NCI-H524 (cell line): Measurements from ENCODE around the gene TBC1D25.
"Not testable (repeated sequence)": the region's sequence is repeated elsewhere in the genome, so short reads cannot be mapped to it uniquely, and the experiment has no call there.

Experiments
- DNase-seq, 2 experiments: peaks; one replicate each; lab custom pipeline; 2025; lab: John Stamatoyannopoulos, UW

Gene TBC1D25

GRCh38 chrX:48515842-48516241 lies 23.7 kb upstream of the TBC1D25 start:
- DNase-seq = no peak

- no peak for DNase-seq
Observed at GRCh38 chrX:48516285-48516684, 23.2 kb upstream of the TBC1D25 start.

- no peak for DNase-seq
Observed at GRCh38 chrX:48516987-48517386, 22.5 kb upstream of the TBC1D25 start.

GRCh38 chrX:48519481-48519880 lies 20.0 kb upstream of the TBC1D25 start:
- DNase-seq = not testable (repeated sequence)

GRCh38 chrX:48520455-48520854 lies 19.1 kb upstream of the TBC1D25 start:
- DNase-seq = no peak

- peak; percentile 55 to 64 for DNase-seq
Observed at GRCh38 chrX:48520976-48521352, 18.6 kb upstream of the TBC1D25 start.

- DNase-seq = peak; percentile 98
Observed at GRCh38 chrX:48521353-48522243, 17.9 kb upstream of the TBC1D25 start, which contains the start of gene EBP. Gene EBP (plus strand): TSS chrX:48521808. CDS start chrX:48523772, 1,964 bp downstream.

GRCh38 chrX:48522291-48522690 lies 17.2 kb upstream of the TBC1D25 start:
- no peak for DNase-seq

GRCh38 chrX:48523682-48524081 lies 15.8 kb upstream of the TBC1D25 start:
- no peak for DNase-seq

- not testable (repeated sequence) for DNase-seq
Observed at GRCh38 chrX:48525853-48526252, 13.7 kb upstream of the TBC1D25 start.

- no peak for DNase-seq
Observed at GRCh38 chrX:48530736-48531135, 8.8 kb upstream of the TBC1D25 start.

- no peak for DNase-seq
Observed at GRCh38 chrX:48531358-48531959, 8.1 kb upstream of the TBC1D25 start.

- no peak for DNase-seq
Observed at GRCh38 chrX:48532161-48532560, 7.4 kb upstream of the TBC1D25 start.

GRCh38 chrX:48533165-48533564 lies 6.3 kb upstream of the TBC1D25 start:
- DNase-seq = no peak

GRCh38 chrX:48538641-48539344 lies 721 bp upstream of the TBC1D25 start:
- no peak for DNase-seq

GRCh38 chrX:48540028-48540375 lies 488 bp downstream of the TBC1D25 start:
- DNase-seq = peak; percentile 21 to 66

- DNase-seq = no peak
Observed at GRCh38 chrX:48540480-48540879, 966 bp downstream of the TBC1D25 start.

- no peak for DNase-seq
Observed at GRCh38 chrX:48541140-48541814, 1.8 kb downstream of the TBC1D25 start.

- DNase-seq = no peak
Observed at GRCh38 chrX:48548871-48549270, 9.4 kb downstream of the TBC1D25 start.

GRCh38 chrX:48555731-48556325 lies 16.3 kb downstream of the TBC1D25 start:
- DNase-seq = not testable (repeated sequence)

- no peak for DNase-seq
Observed at GRCh38 chrX:48558271-48558670, 18.8 kb downstream of the TBC1D25 start.

GRCh38 chrX:48559636-48560035 lies 20.1 kb downstream of the TBC1D25 start:
- no peak for DNase-seq
